ENCODE measurements around the gene OR10X1. TPM values are rescaled to one million over a fixed set of nuclear protein-coding genes. Genes with fewer than 3 reads are reported as not detected.
A peak's percentile ranks its signal among the peaks of the same experiment; 100 is the strongest.

Gene OR10X1
- total RNA-seq, 1 experiment from 2014 or later = not detected

GRCh38 chr1:158611916-158612315 is 32.2 kb upstream of the OR10X1 start:
- Mint-ChIP-seq H3K4me1 (peaks cover 1% of the 10 kb centered on the region; the same call in 1 of the 2 replicates), H3K36me3 (no peaks in the 10 kb centered on the region), H3K4me3 (no peak overlapping the region), H3K27ac (no peak overlapping the region), H3K9me3 (no peaks in the 10 kb centered on the region), H3K27me3 (ENCODE audit: low read depth) (no peaks in the 10 kb centered on the region)
- DNase-seq (ENCODE audit: low spot score) = no peak
- ATAC-seq = no peak
- ChIA-PET POLR2A (no interaction called here), CTCF (no interaction called here)
- TF ChIP-seq ZNF263 (CRISPR knock-in tag; IDR thresholded peaks at IDR 0.05; ENCODE audit: low read depth) = no peak

- Mint-ChIP-seq H3K4me1 (peaks cover 3% of the 10 kb centered on the region; the same call in 1 of the 2 replicates), H3K27ac (no peak overlapping the region), H3K27me3 (ENCODE audit: low read depth) (no peaks in the 10 kb centered on the region), H3K36me3 (no peaks in the 10 kb centered on the region), H3K4me3 (no peak overlapping the region), H3K9me3 (no peaks in the 10 kb centered on the region)
- peak; percentile 18 for DNase-seq (ENCODE audit: low spot score)
- ChIA-PET POLR2A (no interaction called here), CTCF (no interaction called here)
- no peak for TF ChIP-seq ZNF263 (CRISPR knock-in tag; IDR thresholded peaks at IDR 0.05; ENCODE audit: low read depth)
- TF ChIP-seq ZBTB43 (CRISPR knock-in tag; IDR thresholded peaks at IDR 0.05) = no peak
- no peak for TF ChIP-seq ZNF416 (CRISPR knock-in tag; IDR thresholded peaks at IDR 0.05)
- TF ChIP-seq TEAD4 (CRISPR knock-in tag; IDR thresholded peaks at IDR 0.05) = no peak
- no peak for TF ChIP-seq ZNF512 (CRISPR knock-in tag; IDR thresholded peaks at IDR 0.05; ENCODE audit: borderline replicate concordance)
- TF ChIP-seq MYBL2 (CRISPR knock-in tag; IDR thresholded peaks at IDR 0.05) = no peak
- no peak for TF ChIP-seq ZNF317 (CRISPR knock-in tag; IDR thresholded peaks at IDR 0.05; ENCODE audit: borderline replicate concordance, low read depth)
- no peak for TF ChIP-seq ZNF121 (CRISPR knock-in tag; IDR thresholded peaks at IDR 0.05)
- no peak for TF ChIP-seq SP1 (CRISPR knock-in tag; conservative IDR thresholded peaks at IDR 0.05)
- TF ChIP-seq SMAD3 (CRISPR knock-in tag; IDR thresholded peaks at IDR 0.05; ENCODE audit: borderline replicate concordance) = no peak
- no peak for TF ChIP-seq E2F5 (CRISPR knock-in tag; IDR thresholded peaks at IDR 0.05)
- no peak for TF ChIP-seq FOXP4 (CRISPR knock-in tag; IDR thresholded peaks at IDR 0.05)
- peak; percentile 96 for ATAC-seq
These were observed 27.6 kb upstream of the OR10X1 start for GRCh38 chr1:158607296-158607695.

GRCh38 chr1:158604968-158605367 is 25.3 kb upstream of the OR10X1 start, which contains the start of gene OR10Z1:
Gene OR10Z1 (plus strand): TSS chr1:158605268. CDS start chr1:158606439, 1,171 bp downstream.
- POLR2A ChIA-PET = no interaction called here
- CTCF ChIA-PET = no interaction called here
- TF ChIP-seq GTF2I (CRISPR knock-in tag; conservative IDR thresholded peaks at IDR 0.05) (no peak), GABPB1 (CRISPR knock-in tag; IDR thresholded peaks at IDR 0.05) (no peak), ZNF425 (CRISPR knock-in tag; conservative IDR thresholded peaks at IDR 0.05) (no peak), ZNF317 (CRISPR knock-in tag; IDR thresholded peaks at IDR 0.05; ENCODE audit: borderline replicate concordance, low read depth) (no peak), SMAD3 (CRISPR knock-in tag; IDR thresholded peaks at IDR 0.05; ENCODE audit: borderline replicate concordance) (no peak), STAT6 (CRISPR knock-in tag; conservative IDR thresholded peaks at IDR 0.05; ENCODE audit: low read depth) (no peak), ZBTB43 (CRISPR knock-in tag; IDR thresholded peaks at IDR 0.05) (no peak), NFATC4 (CRISPR knock-in tag; IDR thresholded peaks at IDR 0.05) (no peak), ZMAT4 (CRISPR knock-in tag; IDR thresholded peaks at IDR 0.05) (no peak), ETV6 (CRISPR knock-in tag; IDR thresholded peaks at IDR 0.05) (no peak)
- Mint-ChIP-seq H3K27ac (no peak within 1 kb of the TSS), H3K36me3 (no peaks in the 10 kb centered on the region), H3K9me3 (no peaks in the 10 kb centered on the region), H3K27me3 (ENCODE audit: low read depth) (no peaks in the 10 kb centered on the region), H3K4me1 (peaks cover 3% of the 10 kb centered on the region; the same call in 1 of the 2 replicates), H3K4me3 (no peak within 1 kb of the TSS)
- DNase-seq (ENCODE audit: low spot score) = no peak
- no peak for ATAC-seq

All from WTC11 (cell line).